ENCODE results near the gene FAM163B. TPM values are rescaled to one million over a fixed set of nuclear protein-coding genes. Genes with fewer than 3 reads are reported as not detected.

FAM163B gene
- total RNA-seq, 2 donors from 2014 or later: not detected

GRCh38 chr9:133558191-133559126 is 50.7 kb downstream of the FAM163B start:
- peak; percentile 31 for ATAC-seq (replicated peaks)
- Mint-ChIP-seq H3K36me3 (ENCODE audit: low read depth) (no peaks in the 10 kb centered on the region), H3K4me3 (no peak overlapping the region), H3K4me1 (no peaks in the 10 kb centered on the region), H3K27ac (no peak overlapping the region), H3K9me3 (no peaks in the 10 kb centered on the region), H3K27me3 (peaks cover 13% of the 10 kb centered on the region)

- Mint-ChIP-seq H3K4me1 (no peaks in the 10 kb centered on the region), H3K4me3 (no peak overlapping the region), H3K9me3 (no peaks in the 10 kb centered on the region), H3K27ac (no peak overlapping the region), H3K27me3 (peaks cover 13% of the 10 kb centered on the region), H3K36me3 (ENCODE audit: low read depth) (no peaks in the 10 kb centered on the region)
- ATAC-seq (replicated peaks): no peak
Measured at GRCh38 chr9:133557581-133557980, 51.6 kb downstream of the FAM163B start.

DNA sequence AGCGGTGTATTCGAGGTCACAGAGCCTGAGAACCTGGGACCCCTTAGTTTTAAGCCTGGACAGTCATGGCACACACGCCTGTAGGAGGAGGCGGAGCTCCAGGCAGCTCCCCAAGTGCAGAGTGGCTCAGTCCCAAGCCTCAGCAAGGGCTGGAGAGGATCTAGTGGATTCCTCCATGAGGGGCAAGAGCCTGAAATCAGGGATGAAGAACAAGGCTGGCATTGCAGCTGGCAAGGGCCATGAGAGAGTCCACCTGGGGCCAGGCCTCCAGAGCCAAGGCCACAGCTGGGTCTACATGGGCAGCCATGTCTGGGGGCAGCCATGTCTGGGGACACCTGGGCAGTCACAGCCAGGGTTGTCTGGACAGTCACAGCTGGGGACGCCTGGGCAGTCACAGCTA is 52.8 kb downstream of the FAM163B start:
- peaks cover 13% of the 10 kb centered on the region for H3K27me3 Mint-ChIP-seq
- H3K4me1 Mint-ChIP-seq: no peaks in the 10 kb centered on the region
- no peak overlapping the region for H3K27ac Mint-ChIP-seq
- no peak for ATAC-seq (replicated peaks)
- no peak overlapping the region for H3K4me3 Mint-ChIP-seq
- no peaks in the 10 kb centered on the region for H3K9me3 Mint-ChIP-seq
- H3K36me3 Mint-ChIP-seq (ENCODE audit: low read depth): no peaks in the 10 kb centered on the region

DNA sequence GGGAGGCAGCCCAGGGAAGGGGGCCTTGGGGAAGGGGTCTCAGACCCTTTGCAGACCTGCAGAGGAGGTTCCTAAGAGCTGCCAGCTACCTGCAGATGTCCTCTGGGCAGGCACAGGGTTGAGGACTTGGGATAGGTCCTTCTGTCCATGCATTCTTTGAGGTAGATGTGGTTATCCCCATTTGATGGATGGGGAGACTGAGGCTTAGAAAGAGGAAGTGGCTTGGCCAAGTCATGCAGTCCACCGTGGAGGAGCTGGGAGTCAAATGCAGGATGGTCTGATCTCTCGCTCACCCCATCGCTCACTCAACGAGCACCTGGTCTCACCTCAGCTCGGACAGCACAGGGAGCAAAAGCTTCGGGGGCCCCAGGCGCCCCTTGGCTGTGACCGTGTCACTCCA is 54.5 kb downstream of the FAM163B start:
- H3K9me3 Mint-ChIP-seq: no peaks in the 10 kb centered on the region
- H3K27me3 Mint-ChIP-seq: peaks cover 13% of the 10 kb centered on the region
- no peak overlapping the region for H3K27ac Mint-ChIP-seq
- ATAC-seq (replicated peaks): no peak
- H3K4me1 Mint-ChIP-seq: no peaks in the 10 kb centered on the region
- no peaks in the 10 kb centered on the region for H3K36me3 Mint-ChIP-seq (ENCODE audit: low read depth)
- H3K4me3 Mint-ChIP-seq: no peak overlapping the region

DNA sequence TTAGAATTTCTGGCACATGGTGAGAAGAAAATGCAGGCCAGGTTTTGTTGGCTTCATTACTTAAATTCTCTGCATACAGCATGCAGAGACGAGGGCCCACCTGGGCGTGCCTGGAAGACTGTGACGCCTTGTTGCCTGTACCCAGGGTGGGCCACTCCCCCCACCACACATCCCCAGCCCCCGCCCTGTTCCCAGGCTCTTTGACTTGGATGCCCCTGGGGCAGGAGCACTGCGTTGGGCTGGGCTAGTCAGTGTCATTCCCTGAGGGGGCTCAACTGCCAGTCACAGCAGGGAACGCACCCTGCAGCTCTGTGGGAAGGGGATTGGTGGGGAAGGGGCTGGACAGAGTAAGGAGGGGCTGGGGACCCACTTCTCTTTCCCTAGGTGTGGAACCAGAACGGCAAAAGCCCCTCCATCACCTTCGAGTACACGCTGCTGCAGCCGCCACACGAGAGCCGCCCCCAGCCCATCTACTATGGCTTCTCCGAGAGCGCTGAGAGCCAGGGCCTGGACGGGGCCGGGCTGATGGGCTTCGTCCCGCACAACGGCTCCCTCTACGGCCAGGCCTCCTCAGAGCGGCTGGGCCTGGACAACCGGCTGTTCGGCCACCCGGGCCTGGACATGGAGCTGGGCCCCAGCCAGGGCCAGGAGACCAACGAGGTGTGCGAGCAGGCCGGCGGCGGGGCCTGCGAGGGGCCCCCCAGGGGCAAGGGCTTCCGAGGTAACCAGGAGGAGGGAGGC is 55.0 kb downstream of the FAM163B start:
- no peak overlapping the region for H3K4me3 Mint-ChIP-seq
- no peaks in the 10 kb centered on the region for H3K4me1 Mint-ChIP-seq
- ATAC-seq (replicated peaks): no peak
- H3K36me3 Mint-ChIP-seq (ENCODE audit: low read depth): no peaks in the 10 kb centered on the region
- H3K9me3 Mint-ChIP-seq: no peaks in the 10 kb centered on the region
- H3K27ac Mint-ChIP-seq: no peak overlapping the region
- H3K27me3 Mint-ChIP-seq: peaks cover 13% of the 10 kb centered on the region

DNA sequence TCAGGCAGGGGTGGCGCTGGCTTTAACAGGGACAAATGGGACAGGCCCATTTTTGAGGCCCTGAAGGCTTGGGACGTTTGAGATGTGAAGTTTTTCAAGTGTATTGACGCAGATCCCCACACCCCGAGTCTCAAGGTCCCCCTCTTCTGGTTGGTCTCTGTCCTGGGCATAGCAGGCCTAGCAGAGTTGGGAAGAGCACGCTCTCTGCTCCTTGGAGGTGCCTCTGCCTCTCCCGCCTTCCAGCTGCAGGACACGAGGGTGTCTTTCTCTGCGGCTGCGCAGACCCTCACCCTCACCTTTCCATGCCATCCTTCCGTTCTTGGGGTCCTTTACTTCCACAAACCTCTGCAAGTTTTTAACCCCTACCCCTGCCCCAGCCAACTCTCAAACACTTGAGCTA is 56.1 kb downstream of the FAM163B start:
- H3K27me3 Mint-ChIP-seq: peaks cover 5% of the 10 kb centered on the region
- ATAC-seq (replicated peaks): no peak
- H3K4me1 Mint-ChIP-seq: no peaks in the 10 kb centered on the region
- no peak overlapping the region for H3K27ac Mint-ChIP-seq
- H3K9me3 Mint-ChIP-seq: no peaks in the 10 kb centered on the region
- no peaks in the 10 kb centered on the region for H3K36me3 Mint-ChIP-seq (ENCODE audit: low read depth)
- H3K4me3 Mint-ChIP-seq: no peak overlapping the region

DNA sequence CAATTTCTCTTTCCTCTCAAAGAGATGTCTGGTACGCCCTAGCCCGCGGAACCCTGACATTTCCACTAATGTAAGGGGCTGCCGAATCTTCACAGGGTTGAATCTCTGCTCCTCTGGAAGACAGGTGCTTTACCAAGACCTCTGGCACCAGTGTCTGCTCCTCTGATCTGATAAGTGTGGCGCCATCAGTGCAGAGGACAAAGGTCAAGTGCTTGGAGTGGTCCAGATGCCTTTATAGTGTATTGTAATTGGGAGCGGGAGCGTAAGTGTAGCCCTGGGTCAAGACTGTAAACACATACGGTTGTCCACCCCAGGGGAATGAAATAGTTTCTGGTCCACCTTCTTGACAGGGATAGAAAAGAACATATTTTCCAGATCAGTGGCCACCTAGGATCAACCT is 57.0 kb downstream of the FAM163B start:
- no peaks in the 10 kb centered on the region for H3K4me1 Mint-ChIP-seq
- no peak for ATAC-seq (replicated peaks)

DNA sequence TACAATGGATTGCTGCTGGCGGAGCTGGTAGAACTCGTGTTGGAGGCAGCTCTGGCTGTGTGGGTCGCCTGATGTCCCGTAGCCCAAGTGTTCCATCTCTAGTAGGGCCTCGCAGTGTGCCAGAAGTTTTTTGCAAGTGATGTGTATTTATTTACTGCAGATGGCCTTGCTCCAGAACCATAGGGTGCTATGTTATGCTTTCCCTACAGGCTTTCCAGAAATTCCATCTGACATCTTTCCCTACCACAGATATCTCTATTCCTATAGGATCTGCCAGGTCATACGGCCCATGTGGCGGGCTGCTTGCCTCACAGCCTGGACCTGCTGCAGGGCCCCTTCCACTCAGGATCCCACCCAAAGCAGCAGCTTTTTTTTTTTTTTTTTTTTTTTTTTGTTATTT is 57.7 kb downstream of the FAM163B start:
- Mint-ChIP-seq H3K36me3 (ENCODE audit: low read depth) (no peaks in the 10 kb centered on the region), H3K9me3 (no peaks in the 10 kb centered on the region), H3K4me3 (no peak overlapping the region), H3K27ac (no peak overlapping the region), H3K4me1 (no peaks in the 10 kb centered on the region), H3K27me3 (peaks cover 3% of the 10 kb centered on the region)
- no peak for ATAC-seq (replicated peaks)

More for the DNA sequence above, 57.0 kb downstream of the FAM163B start:
- no peak overlapping the region for H3K4me3 Mint-ChIP-seq
- H3K27ac Mint-ChIP-seq: no peak overlapping the region
- no peaks in the 10 kb centered on the region for H3K36me3 Mint-ChIP-seq (ENCODE audit: low read depth)
- H3K9me3 Mint-ChIP-seq: no peaks in the 10 kb centered on the region
- H3K27me3 Mint-ChIP-seq: peaks cover 3% of the 10 kb centered on the region

GRCh38 chr9:133547116-133547515 is 62.1 kb downstream of the FAM163B start:
- Mint-ChIP-seq H3K27ac (no peak overlapping the region), H3K9me3 (no peaks in the 10 kb centered on the region), H3K4me3 (no peak overlapping the region), H3K27me3 (no peaks in the 10 kb centered on the region), H3K4me1 (no peaks in the 10 kb centered on the region), H3K36me3 (ENCODE audit: low read depth) (no peaks in the 10 kb centered on the region)
- ATAC-seq (replicated peaks): no peak

GRCh38 chr9:133546287-133546680 is 62.9 kb downstream of the FAM163B start:
- Mint-ChIP-seq H3K27me3 (no peaks in the 10 kb centered on the region), H3K27ac (no peak overlapping the region), H3K9me3 (no peaks in the 10 kb centered on the region), H3K4me1 (no peaks in the 10 kb centered on the region), H3K4me3 (no peak overlapping the region), H3K36me3 (ENCODE audit: low read depth) (no peaks in the 10 kb centered on the region)
- ATAC-seq (replicated peaks): no peak

- H3K27me3 Mint-ChIP-seq: no peaks in the 10 kb centered on the region
- H3K4me1 Mint-ChIP-seq: no peaks in the 10 kb centered on the region
- H3K4me3 Mint-ChIP-seq: no peak overlapping the region
- ATAC-seq (replicated peaks): no peak
- no peaks in the 10 kb centered on the region for H3K9me3 Mint-ChIP-seq
- H3K27ac Mint-ChIP-seq: no peak overlapping the region
- no peaks in the 10 kb centered on the region for H3K36me3 Mint-ChIP-seq (ENCODE audit: low read depth)
Measured at GRCh38 chr9:133545494-133546286, 63.5 kb downstream of the FAM163B start.

- H3K9me3 Mint-ChIP-seq: no peaks in the 10 kb centered on the region
- no peaks in the 10 kb centered on the region for H3K36me3 Mint-ChIP-seq (ENCODE audit: low read depth)
- H3K4me1 Mint-ChIP-seq: no peaks in the 10 kb centered on the region
- peaks cover 4% of the 10 kb centered on the region for H3K27me3 Mint-ChIP-seq
- no peak overlapping the region for H3K27ac Mint-ChIP-seq
- no peak overlapping the region for H3K4me3 Mint-ChIP-seq
- no peak for ATAC-seq (replicated peaks)
Measured at GRCh38 chr9:133543772-133544467, 65.3 kb downstream of the FAM163B start.

DNA sequence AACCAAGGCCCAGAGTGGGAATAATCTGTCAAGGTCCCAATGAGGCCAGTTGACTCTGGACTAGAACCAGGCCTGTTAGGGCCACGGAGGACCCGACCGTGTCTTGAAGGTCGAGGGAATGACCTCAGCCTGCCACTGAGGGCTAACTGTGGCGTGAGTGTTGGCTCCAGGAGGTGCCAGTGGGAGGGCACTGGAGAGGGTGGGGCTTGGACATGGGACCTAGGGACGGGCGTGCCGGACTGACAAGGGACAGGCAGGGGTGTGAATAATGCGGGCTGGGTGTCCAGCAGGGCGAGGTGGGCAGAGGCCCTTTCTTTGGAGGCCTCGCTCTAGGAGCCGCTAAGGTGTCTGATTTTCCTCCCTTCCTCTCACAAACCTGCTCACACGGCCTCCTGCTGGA is 67.2 kb downstream of the FAM163B start:
- Mint-ChIP-seq H3K9me3 (no peaks in the 10 kb centered on the region), H3K4me1 (no peaks in the 10 kb centered on the region), H3K4me3 (no peak overlapping the region), H3K27me3 (peaks cover 4% of the 10 kb centered on the region), H3K27ac (no peak overlapping the region), H3K36me3 (ENCODE audit: low read depth) (no peaks in the 10 kb centered on the region)
- no peak for ATAC-seq (replicated peaks)

- Mint-ChIP-seq H3K9me3 (no peaks in the 10 kb centered on the region), H3K27ac (no peak overlapping the region), H3K27me3 (peaks cover 4% of the 10 kb centered on the region), H3K4me3 (no peak overlapping the region), H3K36me3 (ENCODE audit: low read depth) (no peaks in the 10 kb centered on the region), H3K4me1 (no peaks in the 10 kb centered on the region)
- ATAC-seq (replicated peaks): no peak
Measured at GRCh38 chr9:133540698-133541025, 68.5 kb downstream of the FAM163B start.

Data from activated T-helper 17 cell treated with anti-CD3 and anti-CD28 coated beads, Interleukin-2, amount 50 U/mL, for 72 hours (primary cell).